DOHH2 (cell line): Measurements from ENCODE around the gene DDX3Y.

ENCODE experiments used
- CTCF ChIP-seq: fragments of 200-600 bp; sonication (generic); IDR thresholded peaks from one replicate; pipeline ENCODE4 v1.5.1; 2014; ENCODE audit warnings: antibody characterized with exemption, mild to moderate bottlenecking, low read depth, low read length; ENCODE audit not compliant: poor library complexity, severe bottlenecking
- EZH2phosphoT487 ChIP-seq: fragments of 200-600 bp; sonication (generic); IDR thresholded peaks from 2 replicates; pipeline ENCODE4 v1.6.1; 2017; ENCODE audit warnings: borderline replicate concordance, mild to moderate bottlenecking, antibody characterized with exemption, low read length, moderate library complexity, mixed read lengths

GRCh38 chrY:12898604-12899003 is 6.1 kb upstream of the DDX3Y start:
- TF ChIP-seq CTCF (no peak), EZH2phosphoT487 (no peak)
